GM12878 (cell line): ENCODE data around the gene LYRM2. TPM values are rescaled to one million over a fixed set of nuclear protein-coding genes. Genes with fewer than 3 reads are reported as not detected.

Experiments used
- ATAC-seq: fragments of 200-7000 bp; cut with Tn5 transposase; 3 replicates; pipeline ENCODE4 v1.9.1; 2020; ENCODE audit warnings: mild to moderate bottlenecking, moderate library complexity
- BruUV-seq: library from RNA; stranded (reverse); fragments of 400-500 nt; replicated peaks from 2 replicates; lab custom pipeline; 2021; lab: Mats Ljungman, UMichigan
- CTCF ChIA-PET: fragments of 300-600 bp; sonication (Branson Sonifier 250); formaldehyde crosslinking; extraction: SDS; loops from one replicate; lab custom pipeline; 2021; ENCODE audit warnings: inconsistent platforms; lab: Yijun Ruan, JAX
- POLR2A ChIA-PET: fragments of 350-600 bp; formaldehyde crosslinking; extraction: SDS; loops from one replicate; lab custom pipeline; 2021; ENCODE audit warnings: inconsistent platforms; lab: Charles Lee
- RAD21 ChIA-PET: fragments of 300-600 bp; sonication (Branson Sonifier 250); formaldehyde crosslinking; loops from one replicate; lab custom pipeline; 2023; ENCODE audit warnings: antibody characterized with exemption; ENCODE audit not compliant: unreplicated experiment; lab: Charles Lee
- SMC1A ChIA-PET: fragments of 300-600 bp; sonication (Branson Sonifier 250); formaldehyde crosslinking; loops from one replicate; lab custom pipeline; 2023; ENCODE audit not compliant: unreplicated experiment, uncharacterized antibody; lab: Charles Lee
- DNase-seq: peaks from one replicate; pipeline ENCODE4 v3.0.0-alpha.2; 2011; ENCODE audit warnings: low read depth, low spot score
- FAIRE-seq: peaks from 3 replicates; lab custom pipeline; 2011; peaks lifted over from hg19 to GRCh38; lab: Jason Lieb, UNC
- H2AFZ ChIP-seq: 2 replicates; pipeline ENCODE4 v1.6.0; 2011; ENCODE audit warnings: low read depth, low read length, control low read depth; ENCODE audit not compliant: control insufficient read depth
- H3K27ac ChIP-seq: 2 replicates; pipeline ENCODE4 v1.5.1; 2011; ENCODE audit warnings: control low read depth; ENCODE audit not compliant: control insufficient read depth, insufficient read depth
- H3K27me3 ChIP-seq, 2 experiments: replicated peaks in 1 of 2; 2 replicates each; pipeline versions ENCODE4 v1.6.0 to v1.6.1; 2011; ENCODE audit warnings: low read length in 1 of 2; ENCODE audit not compliant: control insufficient read depth in 2 of 2, insufficient read depth in 2 of 2
- H3K36me3 ChIP-seq, 2 experiments: 2 replicates each; pipeline ENCODE4 v1.5.1; 2011; ENCODE audit warnings: low read length in 1 of 2; ENCODE audit not compliant: control insufficient read depth in 2 of 2, insufficient read depth in 2 of 2
- H3K4me1 ChIP-seq: 2 replicates; pipeline ENCODE4 v1.6.1; 2011; ENCODE audit warnings: mild to moderate bottlenecking, low read length, moderate library complexity, mixed read lengths; ENCODE audit not compliant: control insufficient read depth, insufficient read depth
- H3K4me2 ChIP-seq: 2 replicates; pipeline ENCODE4 v1.6.0; 2011; ENCODE audit warnings: control low read depth; ENCODE audit not compliant: control insufficient read depth, insufficient read depth
- H3K4me3 ChIP-seq: fragments of 200-600 bp; sonication (generic); 2 replicates; pipeline ENCODE4 v1.5.1; 2016
- H3K79me2 ChIP-seq: 2 replicates; pipeline ENCODE4 v1.6.0; 2011; ENCODE audit warnings: low read length; ENCODE audit not compliant: control insufficient read depth, insufficient read depth
- H3K9ac ChIP-seq: 2 replicates; pipeline ENCODE4 v1.8.0; 2011; ENCODE audit warnings: low read length, control low read depth, mixed read lengths; ENCODE audit not compliant: control insufficient read depth, insufficient read depth
- H3K9me3 ChIP-seq: replicated peaks from 3 replicates; pipeline ENCODE4 v1.5.1; 2011; ENCODE audit warnings: mild to moderate bottlenecking, low read length; ENCODE audit not compliant: control insufficient read depth, insufficient read depth
- H4K20me1 ChIP-seq: 2 replicates; pipeline ENCODE4 v1.6.0; 2011; ENCODE audit not compliant: control insufficient read depth, insufficient read depth
- FOS ChIP-seq: IDR thresholded peaks from 3 replicates; pipeline ENCODE4 v1.6.1; 2011; ENCODE audit warnings: borderline replicate concordance; ENCODE audit not compliant: insufficient read length; ENCODE audit errors: extremely low read depth
- PML ChIP-seq: IDR thresholded peaks from 2 replicates; pipeline ENCODE4 v1.6.1; 2012; ENCODE audit warnings: low read length, inconsistent platforms
- REST ChIP-seq: IDR thresholded peaks from 2 replicates; pipeline ENCODE4 v1.6.1; 2012; ENCODE audit warnings: mild to moderate bottlenecking, low read depth, low read length
- SMAD1 ChIP-seq: fragments of 450-650 bp; IDR thresholded peaks from 2 replicates; pipeline ENCODE4 v1.6.1; 2018; ENCODE audit warnings: mild to moderate bottlenecking, low read depth; ENCODE audit not compliant: partially characterized antibody
- TCF7 ChIP-seq: IDR thresholded peaks from 2 replicates; pipeline ENCODE4 v1.6.1; 2014; ENCODE audit warnings: antibody characterized with exemption, borderline replicate concordance
- WGBS: methylation state at CpG from one replicate; pipeline ENCODE4 v1.1.6; 2016; ENCODE audit warnings: low lambda C conversion rate; ENCODE audit not compliant: insufficient replicate concordance, insufficient coverage; ENCODE audit errors: missing lambda C conversion rate; 5-methylcytosine and 5-hydroxymethylcytosine counted together
- in situ Hi-C: fragments of 300-500 bp; cut with MboI; formaldehyde crosslinking; loops from 9 replicates; pipeline ENCODE4 v1.14.3; 2018; ENCODE audit warnings: mixed read lengths
- intact Hi-C: fragments of 100-400 bp; cut with micrococcal nuclease; formaldehyde crosslinking; loops from one replicate; pipeline ENCODE4 v1.14.2; 2022; ENCODE audit not compliant: unreplicated experiment
- polyA plus RNA-seq, 11 experiments: library from polyadenylated mRNA; depleted of rRNA in 4 of 11; unstranded in 6 of 11; stranded (reverse) in 5 of 11; fragments of >200 nt; fragmentation: Nextera tagmentation in 4 of 11; fragmentation: Illumina TruSeq in 1 of 11; extraction: Ambion mirVana in 4 of 11; extraction: Trizol in 1 of 11; gene quantifications; 1 replicate in 1 of 11; 2 replicates in 10 of 11; pipeline versions ENCODE4 v1.2.1 to v1.2.3, GENCODE V29; 2011 to 2016; ENCODE audit warnings: inconsistent platforms in 2 of 11, missing spikeins in 2 of 11, low read depth in 1 of 11
- total RNA-seq, 4 experiments: library from RNA; depleted of rRNA in 3 of 4; stranded (reverse); fragments of >200 nt in 3 of 4; fragmentation: Illumina TruSeq in 1 of 4; extraction: Trizol in 1 of 4; gene quantifications; 2 replicates each; pipeline versions ENCODE4 v1.2.1 to v1.2.3, GENCODE V29; 2013 to 2021

LYRM2 gene
- total and polyA plus RNA-seq, 10 of the 15 experiments (the other 5 are each of a cell fraction or from before 2014, with no cell fraction given), result 17.2 to 75.0 (median 30.9) TPM

GRCh38 chr6:89585154-89585553, 53.4 kb downstream of the LYRM2 start (continued):
- TF ChIP-seq REST, result no peak
- TF ChIP-seq PML, result no peak
- TF ChIP-seq FOS, result no peak

- ChIA-PET CTCF (interaction anchor here (0.6 to 1.3 kb wide), 2 partner anchors 122 to 212 kb away, joined by 3 to 4 read pairs; no protein-coding TSS in a partner anchor), POLR2A (interaction anchor here (0.6 kb wide), 1 partner anchor 219 kb away, joined by 10 read pairs; no protein-coding TSS in a partner anchor), SMC1A (interaction anchor here (0.6 kb wide), 1 partner anchor 379 kb away, joined by 3 read pairs; no protein-coding TSS in a partner anchor), RAD21 (interaction anchor here (0.6 kb wide), 1 partner anchor 20 kb away, joined by 3 read pairs; no protein-coding TSS in a partner anchor)
- BruUV-seq, result no TSS peak
- 95% methylated on average over 3 of the region's 3 CpGs for WGBS
- no peak overlapping the region for H2AFZ ChIP-seq
- TF ChIP-seq SMAD1 (no peak), TCF7 (no peak)
- H3K4me1 ChIP-seq, result no peaks in the 10 kb centered on the region
- no peaks in the 10 kb centered on the region for H4K20me1 ChIP-seq
- intact Hi-C loops (no loop called here), in situ Hi-C loops (no loop called here)
- no peaks in the 10 kb centered on the region for H3K79me2 ChIP-seq
- ATAC-seq (no peak), DNase-seq (no peak), FAIRE-seq (no peak)
- H3K9ac ChIP-seq, result no peak overlapping the region
- H3K27me3 ChIP-seq, result no peaks in the 10 kb centered on the region
- H3K4me2 ChIP-seq, result no peak overlapping the region
- H3K27ac ChIP-seq, result no peak overlapping the region
- H3K9me3 ChIP-seq, result no peaks in the 10 kb centered on the region
- no peaks in the 10 kb centered on the region for H3K36me3 ChIP-seq
- no peak overlapping the region for H3K4me3 ChIP-seq
These were observed 54.0 kb downstream of the LYRM2 start for GRCh38 chr6:89584539-89584938.
